ENCODE data around the gene APOA4.
A peak's percentile ranks its signal among the peaks of the same experiment; 100 is the strongest.

APOA4 gene

DNA sequence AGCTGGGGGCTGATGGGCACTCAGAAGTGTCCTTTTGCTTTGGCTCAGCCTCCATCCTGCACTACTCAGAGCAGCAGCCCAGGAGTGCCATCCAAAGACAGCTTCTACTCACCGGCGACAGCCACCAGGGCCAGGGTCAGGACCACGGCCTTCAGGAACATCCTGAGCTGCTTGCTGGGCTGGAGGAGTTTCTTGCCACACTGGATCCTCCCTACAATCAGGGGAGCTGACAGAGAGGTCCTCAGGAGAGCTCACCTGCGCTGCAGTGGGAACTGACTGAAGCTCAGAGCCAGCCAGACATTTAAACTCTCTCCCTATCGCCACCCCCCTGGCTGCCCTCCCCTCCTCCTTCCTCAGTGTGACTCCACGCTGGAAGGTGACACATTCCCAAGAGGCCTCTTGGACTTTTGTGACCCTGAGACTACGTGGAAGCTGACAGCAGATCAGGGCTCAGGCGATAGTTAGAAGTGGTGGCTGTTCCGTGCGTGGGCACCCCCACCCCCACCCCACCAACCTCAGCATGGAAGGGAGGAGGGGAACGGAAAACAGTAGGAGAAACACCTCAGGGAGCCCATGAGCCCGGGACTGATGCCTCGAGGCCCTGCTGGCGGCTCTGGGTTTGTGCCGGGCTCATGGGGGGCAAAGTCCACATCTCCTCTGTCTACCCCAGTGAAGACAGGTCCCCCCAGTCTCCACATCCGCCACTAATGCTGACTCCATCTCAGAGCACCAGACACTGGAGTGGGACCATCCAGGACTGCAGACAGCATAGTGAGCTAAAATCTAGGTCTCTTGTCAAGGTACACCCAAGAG is at the start of gene APOA4:
Gene APOA4 (minus strand): TSS at position 274 of the 813 bp plus-strand sequence. CDS start 113 bp downstream, at position 161.
- TF ChIP-seq, protein P1, sequence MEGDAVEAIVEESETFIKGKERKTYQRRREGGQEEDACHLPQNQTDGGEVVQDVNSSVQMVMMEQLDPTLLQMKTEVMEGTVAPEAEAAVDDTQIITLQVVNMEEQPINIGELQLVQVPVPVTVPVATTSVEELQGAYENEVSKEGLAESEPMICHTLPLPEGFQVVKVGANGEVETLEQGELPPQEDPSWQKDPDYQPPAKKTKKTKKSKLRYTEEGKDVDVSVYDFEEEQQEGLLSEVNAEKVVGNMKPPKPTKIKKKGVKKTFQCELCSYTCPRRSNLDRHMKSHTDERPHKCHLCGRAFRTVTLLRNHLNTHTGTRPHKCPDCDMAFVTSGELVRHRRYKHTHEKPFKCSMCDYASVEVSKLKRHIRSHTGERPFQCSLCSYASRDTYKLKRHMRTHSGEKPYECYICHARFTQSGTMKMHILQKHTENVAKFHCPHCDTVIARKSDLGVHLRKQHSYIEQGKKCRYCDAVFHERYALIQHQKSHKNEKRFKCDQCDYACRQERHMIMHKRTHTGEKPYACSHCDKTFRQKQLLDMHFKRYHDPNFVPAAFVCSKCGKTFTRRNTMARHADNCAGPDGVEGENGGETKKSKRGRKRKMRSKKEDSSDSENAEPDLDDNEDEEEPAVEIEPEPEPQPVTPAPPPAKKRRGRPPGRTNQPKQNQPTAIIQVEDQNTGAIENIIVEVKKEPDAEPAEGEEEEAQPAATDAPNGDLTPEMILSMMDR (IDR thresholded peaks at IDR 0.05; ENCODE audit: low read depth, low read length, missing control alignments): no peak
- DNase-seq (ENCODE audit: low read depth): no peak
- in situ Hi-C loops (cut with HindIII; ENCODE audit: low sequenced_read_pairs): no loop called here
- no peak within 1 kb of the TSS for H3K4me3 ChIP-seq (ENCODE audit: low read depth, low read length)

DNA sequence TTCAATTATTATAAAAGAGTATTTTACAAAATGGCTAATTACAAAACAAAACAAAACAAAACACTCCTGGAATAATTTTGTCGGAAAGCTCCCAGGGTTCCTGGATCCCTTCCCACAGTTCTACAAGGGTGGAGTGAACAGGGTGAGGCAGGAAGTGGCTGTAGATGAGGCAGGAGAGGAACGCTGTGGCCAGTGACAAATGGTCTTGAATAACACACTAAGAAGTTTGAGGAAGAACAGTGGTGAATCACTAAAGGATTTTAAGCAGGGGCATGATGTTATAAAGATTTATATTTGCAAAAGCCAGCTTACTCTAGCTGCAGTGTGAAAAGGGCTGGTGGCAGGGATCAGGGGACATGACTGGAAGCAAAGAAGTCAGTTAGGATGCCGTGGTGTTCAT is 48.1 kb upstream of the APOA4 start:
- DNase-seq (ENCODE audit: low read depth): peak; percentile 53
- TF ChIP-seq, protein P1 (IDR thresholded peaks at IDR 0.05; ENCODE audit: low read depth, low read length, missing control alignments): no peak
- in situ Hi-C loops (cut with HindIII; ENCODE audit: low sequenced_read_pairs): no loop called here
- H3K4me3 ChIP-seq (ENCODE audit: low read depth, low read length): no peak overlapping the region

DNA sequence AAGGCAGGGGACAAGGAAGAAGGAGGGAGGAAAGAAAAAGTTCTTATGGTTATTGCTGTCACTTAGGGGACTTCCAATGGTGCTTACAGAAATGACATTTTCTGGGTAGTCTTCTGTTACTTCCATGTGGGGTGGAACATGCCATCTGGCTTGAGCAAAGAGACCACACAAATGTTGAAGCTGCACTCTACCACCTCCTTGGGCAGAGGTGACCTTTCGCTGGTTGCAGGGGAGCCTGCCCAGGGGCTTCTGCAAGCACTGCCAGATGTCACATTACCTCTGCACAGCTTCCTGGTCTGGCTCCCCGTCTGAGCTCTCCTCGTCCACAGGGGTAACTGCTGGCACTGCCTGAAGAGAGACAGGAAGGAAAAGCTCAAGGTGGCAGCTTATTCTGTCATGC is 47.0 kb upstream of the APOA4 start:
- in situ Hi-C loops (cut with HindIII; ENCODE audit: low sequenced_read_pairs): no loop called here
- DNase-seq (ENCODE audit: low read depth): no peak
- no peak overlapping the region for H3K4me3 ChIP-seq (ENCODE audit: low read depth, low read length)
- TF ChIP-seq, protein P1 (IDR thresholded peaks at IDR 0.05; ENCODE audit: low read depth, low read length, missing control alignments): no peak

DNA sequence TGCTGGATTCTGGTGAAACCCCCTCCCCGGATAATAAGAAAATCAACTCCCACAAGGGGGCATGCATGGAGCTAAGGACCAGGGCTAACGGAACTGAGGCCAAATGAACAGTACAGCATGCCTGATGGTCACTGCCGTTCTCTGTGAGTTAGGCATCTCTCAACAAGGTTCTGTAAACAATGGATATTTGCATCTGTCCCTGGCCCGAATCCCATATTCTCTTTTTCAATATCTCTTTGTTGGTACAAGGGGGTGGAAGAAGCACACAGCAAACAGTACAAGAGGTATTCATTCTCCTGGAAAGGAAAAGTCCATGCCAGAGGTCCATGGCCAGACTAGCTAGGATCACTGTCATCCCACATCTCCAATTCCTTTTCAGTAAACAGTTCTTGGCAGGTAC is 46.5 kb upstream of the APOA4 start:
- H3K4me3 ChIP-seq (ENCODE audit: low read depth, low read length): no peak overlapping the region
- TF ChIP-seq, protein P1 (IDR thresholded peaks at IDR 0.05; ENCODE audit: low read depth, low read length, missing control alignments): no peak
- in situ Hi-C loops (cut with HindIII; ENCODE audit: low sequenced_read_pairs): no loop called here
- no peak for DNase-seq (ENCODE audit: low read depth)

DNA sequence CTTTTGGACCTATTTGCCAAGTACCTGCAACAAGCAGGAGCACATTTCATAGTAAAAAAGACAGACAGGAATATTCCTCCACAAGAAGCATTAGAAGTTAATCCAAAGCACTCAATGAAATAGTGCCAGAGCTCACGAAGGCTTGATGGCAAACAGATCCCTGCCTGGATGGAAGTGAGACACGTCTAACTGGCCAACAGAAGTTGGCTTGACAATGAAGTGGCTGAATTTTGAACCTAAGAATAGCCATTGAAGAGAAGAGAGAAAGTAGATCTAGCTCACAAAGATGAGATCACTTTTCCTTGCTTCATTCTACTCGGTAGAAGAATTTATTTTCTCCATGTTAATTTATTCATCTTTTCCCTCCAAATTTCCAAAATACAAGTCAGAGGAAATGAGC is 45.0 kb upstream of the APOA4 start:
- DNase-seq (ENCODE audit: low read depth): no peak
- TF ChIP-seq, protein P1 (IDR thresholded peaks at IDR 0.05; ENCODE audit: low read depth, low read length, missing control alignments): no peak
- no peak overlapping the region for H3K4me3 ChIP-seq (ENCODE audit: low read depth, low read length)
- in situ Hi-C loops (cut with HindIII; ENCODE audit: low sequenced_read_pairs): no loop called here

DNA sequence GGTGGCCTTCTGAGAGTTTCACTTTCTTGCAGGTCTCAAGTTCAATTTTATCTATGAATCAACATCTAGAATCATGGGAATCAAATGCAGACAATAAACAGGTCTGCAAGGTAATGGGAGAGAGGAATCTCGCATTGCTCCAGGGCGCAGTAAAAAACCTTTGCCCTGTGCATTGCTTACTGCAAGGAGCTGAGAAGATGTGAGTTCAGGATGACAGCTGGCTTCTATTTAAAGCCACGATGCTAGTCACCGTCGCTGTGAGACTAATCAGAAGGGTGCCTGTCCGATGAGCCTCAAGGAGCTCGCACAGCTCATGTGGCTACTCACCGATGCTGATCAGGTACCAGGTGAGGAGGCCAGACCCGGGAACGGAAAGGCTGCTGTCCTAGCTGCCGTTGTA is 44.5 kb upstream of the APOA4 start:
- TF ChIP-seq, protein P1 (IDR thresholded peaks at IDR 0.05; ENCODE audit: low read depth, low read length, missing control alignments): no peak
- no peak for DNase-seq (ENCODE audit: low read depth)
- in situ Hi-C loops (cut with HindIII; ENCODE audit: low sequenced_read_pairs): no loop called here
- H3K4me3 ChIP-seq (ENCODE audit: low read depth, low read length): no peak overlapping the region
